Astrocyte of the cerebellum (primary cell): ENCODE results near the gene OLFM3.

Source experiments
- DNase-seq: peaks from one replicate; pipeline ENCODE4 v3.0.0-alpha.2; 2011; ENCODE audit warnings: low read depth
- H3K4me3 ChIP-seq: 2 replicates; pipeline ENCODE4 v1.5.1; 2011; ENCODE audit warnings: mild to moderate bottlenecking, low read depth, low read length, moderate library complexity
- in situ Hi-C: cut with HindIII; loops from 2 replicates; pipeline ENCODE4 v1.10.0; 2017; ENCODE audit warnings: low sequenced_read_pairs
- TF ChIP-seq, protein P1 (sequence below): IDR thresholded peaks from 2 replicates; pipeline ENCODE4 v1.5.1; 2012; ENCODE audit warnings: low read length, low read depth, moderate library complexity, mild to moderate bottlenecking; ENCODE audit errors: missing control alignments

OLFM3 gene

DNA sequence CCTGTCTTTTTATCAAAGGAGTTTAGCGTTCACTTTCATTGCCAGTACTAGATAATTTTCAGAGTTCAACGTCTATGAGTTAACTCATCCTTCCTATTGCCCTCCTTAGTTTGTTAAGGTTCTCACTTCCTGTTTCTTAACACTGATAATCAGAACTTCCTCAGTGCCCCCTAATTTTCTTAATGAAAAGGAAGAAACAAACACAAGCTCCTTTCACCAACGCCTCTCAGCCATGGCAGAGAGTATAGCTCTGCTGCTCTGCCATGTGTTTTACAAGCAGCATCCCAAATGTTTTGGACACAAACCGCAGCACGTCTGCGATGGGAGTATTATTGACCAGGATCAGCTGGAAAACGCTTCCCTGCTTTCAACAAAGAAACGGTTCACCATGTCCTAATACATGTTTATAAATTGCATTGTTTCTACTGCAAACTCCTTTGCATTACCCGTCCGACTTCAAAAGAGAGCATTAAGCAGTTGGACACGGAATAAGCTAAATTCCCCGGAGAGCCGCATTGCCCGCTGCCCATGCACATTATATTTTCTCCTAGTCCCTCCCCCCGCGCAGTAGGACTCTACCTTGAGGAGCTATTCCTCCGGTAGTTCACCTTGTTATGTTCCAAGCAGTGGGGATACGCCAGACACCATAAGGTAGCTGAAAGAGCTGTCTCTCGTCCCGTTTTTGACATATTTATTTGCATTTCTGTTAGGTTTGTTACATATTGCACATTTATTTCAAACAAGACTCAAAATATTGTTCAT lies 561 bp downstream of the OLFM3 start:
- H3K4me3 ChIP-seq, result no peak overlapping the region
- in situ Hi-C loops, result no loop called here
- TF ChIP-seq, protein P1, sequence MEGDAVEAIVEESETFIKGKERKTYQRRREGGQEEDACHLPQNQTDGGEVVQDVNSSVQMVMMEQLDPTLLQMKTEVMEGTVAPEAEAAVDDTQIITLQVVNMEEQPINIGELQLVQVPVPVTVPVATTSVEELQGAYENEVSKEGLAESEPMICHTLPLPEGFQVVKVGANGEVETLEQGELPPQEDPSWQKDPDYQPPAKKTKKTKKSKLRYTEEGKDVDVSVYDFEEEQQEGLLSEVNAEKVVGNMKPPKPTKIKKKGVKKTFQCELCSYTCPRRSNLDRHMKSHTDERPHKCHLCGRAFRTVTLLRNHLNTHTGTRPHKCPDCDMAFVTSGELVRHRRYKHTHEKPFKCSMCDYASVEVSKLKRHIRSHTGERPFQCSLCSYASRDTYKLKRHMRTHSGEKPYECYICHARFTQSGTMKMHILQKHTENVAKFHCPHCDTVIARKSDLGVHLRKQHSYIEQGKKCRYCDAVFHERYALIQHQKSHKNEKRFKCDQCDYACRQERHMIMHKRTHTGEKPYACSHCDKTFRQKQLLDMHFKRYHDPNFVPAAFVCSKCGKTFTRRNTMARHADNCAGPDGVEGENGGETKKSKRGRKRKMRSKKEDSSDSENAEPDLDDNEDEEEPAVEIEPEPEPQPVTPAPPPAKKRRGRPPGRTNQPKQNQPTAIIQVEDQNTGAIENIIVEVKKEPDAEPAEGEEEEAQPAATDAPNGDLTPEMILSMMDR, result no peak
- no peak for DNase-seq

DNA sequence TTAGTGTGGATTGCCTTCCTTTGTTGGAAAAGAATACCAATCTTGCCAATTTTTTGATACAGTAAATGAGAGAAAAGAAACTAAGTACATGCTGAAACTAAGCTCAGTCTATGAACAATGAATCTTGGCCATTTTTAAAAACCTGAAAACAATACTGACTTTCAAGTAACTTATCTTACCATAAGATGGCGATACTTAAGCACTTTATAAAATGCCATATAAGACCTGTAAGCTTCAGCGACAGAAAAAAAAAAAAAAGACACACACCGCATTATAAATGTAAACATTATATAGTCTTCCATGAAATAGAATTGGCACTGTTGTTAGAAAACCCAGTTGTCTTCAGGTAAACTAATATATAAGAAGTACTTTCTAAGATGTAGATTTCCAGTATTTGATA lies 3.0 kb downstream of the OLFM3 start:
- no peak for DNase-seq
- in situ Hi-C loops, result no loop called here
- TF ChIP-seq, protein P1, result no peak
- no peak overlapping the region for H3K4me3 ChIP-seq

DNA sequence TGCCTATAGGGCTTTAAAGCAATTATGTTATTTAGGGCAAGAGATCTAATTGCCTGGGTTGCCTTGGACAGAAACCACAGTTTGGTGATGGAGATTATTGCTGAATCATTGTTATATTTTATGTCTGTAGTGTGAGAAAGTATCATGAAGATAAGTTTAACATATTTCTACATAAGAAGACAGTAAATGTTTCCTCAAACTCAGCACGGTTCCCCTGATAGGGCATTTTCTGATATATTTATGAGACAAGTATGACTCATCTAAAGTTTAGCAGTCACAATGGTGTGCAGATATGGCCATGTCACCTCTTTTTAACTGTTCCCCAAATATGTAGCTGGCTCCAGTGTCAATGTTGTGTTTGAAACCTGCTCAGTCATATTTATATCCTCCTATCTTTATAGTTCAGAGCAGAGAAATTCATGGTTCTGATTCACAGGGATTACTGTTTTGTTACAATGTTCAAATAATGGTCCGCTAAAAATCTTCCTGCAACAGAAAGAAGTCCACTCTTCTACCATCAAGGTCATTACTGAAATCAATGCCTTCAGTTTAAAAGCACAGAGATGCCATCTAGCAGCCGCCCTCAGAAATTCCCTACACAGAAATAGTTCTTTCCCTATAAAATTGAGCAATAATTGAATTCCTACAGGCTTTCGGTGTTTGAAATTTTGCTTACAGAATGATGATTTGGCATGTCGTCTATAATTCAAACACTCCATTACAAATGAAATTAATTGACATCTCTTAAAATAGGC lies 3.7 kb downstream of the OLFM3 start:
- in situ Hi-C loops, result no loop called here
- no peak for DNase-seq
- TF ChIP-seq, protein P1, result no peak
- H3K4me3 ChIP-seq, result no peak overlapping the region

DNA sequence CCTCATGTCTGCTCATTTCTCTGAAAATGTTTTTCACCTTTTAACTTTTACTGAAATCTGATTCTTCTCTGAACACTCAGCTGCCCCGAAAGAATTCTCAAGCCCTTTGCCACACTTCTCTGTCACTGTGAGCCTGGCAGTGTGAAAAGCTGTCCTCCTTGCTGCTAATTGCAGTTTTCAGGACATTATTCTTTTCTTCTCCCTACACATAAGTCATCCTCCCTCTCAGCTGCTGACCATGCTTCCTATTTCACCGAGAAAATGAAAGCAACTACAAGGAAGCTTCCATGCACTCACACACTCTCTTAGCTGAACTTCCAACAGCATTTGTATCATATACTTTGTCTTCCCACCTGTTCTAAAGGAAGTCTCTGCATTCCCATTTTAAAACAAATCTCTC lies 15.8 kb downstream of the OLFM3 start:
- TF ChIP-seq, protein P1, result no peak
- no peak overlapping the region for H3K4me3 ChIP-seq
- no peak for DNase-seq
- in situ Hi-C loops, result no loop called here

DNA sequence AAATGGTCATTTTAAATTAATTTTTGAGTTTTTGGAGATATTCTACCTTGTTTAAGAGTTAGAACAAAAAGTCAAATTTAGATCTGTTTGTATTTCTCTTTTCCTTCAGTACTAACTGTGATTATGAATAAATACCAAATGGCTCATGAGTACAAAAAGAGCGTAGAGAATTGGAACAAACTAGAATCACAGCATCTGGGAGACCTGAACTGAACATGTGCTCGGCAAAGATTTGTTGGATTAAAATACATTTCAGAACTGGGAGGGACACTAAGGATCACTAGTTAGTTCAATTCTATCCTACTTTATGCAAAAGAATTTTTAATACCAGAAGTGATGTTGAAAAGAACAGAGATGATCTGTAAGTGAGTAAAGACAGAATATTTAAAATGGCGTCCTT lies 19.5 kb downstream of the OLFM3 start:
- no peak for DNase-seq
- TF ChIP-seq, protein P1, result no peak
- in situ Hi-C loops, result no loop called here
- H3K4me3 ChIP-seq, result no peak overlapping the region

DNA sequence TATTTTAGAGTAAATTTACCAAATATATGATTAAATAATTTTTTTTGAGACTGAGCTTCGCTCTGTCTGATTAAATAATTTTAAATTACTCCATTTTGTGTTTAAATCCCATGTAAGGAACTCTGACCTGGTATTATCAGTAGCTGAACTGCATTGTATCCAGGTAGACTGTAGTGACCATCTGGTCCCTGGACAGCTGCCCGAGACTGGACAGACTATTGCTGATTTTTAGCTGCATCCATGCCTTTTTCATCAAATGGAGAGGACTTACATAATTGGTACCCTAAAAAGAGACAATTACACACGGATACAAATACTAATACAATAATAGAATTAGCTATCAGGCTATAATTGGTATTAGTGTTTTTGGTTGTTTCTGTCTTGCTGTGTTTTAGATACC lies 20.6 kb downstream of the OLFM3 start:
- TF ChIP-seq, protein P1, result no peak
- no peak for DNase-seq
- no peak overlapping the region for H3K4me3 ChIP-seq
- in situ Hi-C loops, result no loop called here
